HG03196 (cell line): ENCODE data around the gene SHOX.
"Not testable (repeated sequence)": the region's sequence is repeated elsewhere in the genome, so short reads cannot be mapped to it uniquely, and the experiment has no call there.

Experiments
- ATAC-seq: cut with Tn5 transposase; IDR thresholded peaks from one replicate; pipeline ENCODE4 v1.9.1; 2021; ENCODE audit not compliant: unreplicated experiment

The SHOX gene

GRCh38 chrX:621705-622503, 8.7 kb upstream of the SHOX start:
- ATAC-seq, result no peak

GRCh38 chrX:622802-623201, 7.8 kb upstream of the SHOX start:
- ATAC-seq, result not testable (repeated sequence)

GRCh38 chrX:623268-623598, 7.4 kb upstream of the SHOX start:
- no peak for ATAC-seq

GRCh38 chrX:623599-624315, 6.8 kb upstream of the SHOX start:
- ATAC-seq, result no peak

- no peak for ATAC-seq
Observed at GRCh38 chrX:625137-625691, 5.4 kb upstream of the SHOX start.

- ATAC-seq, result not testable (repeated sequence)
Observed at GRCh38 chrX:626047-626446, 4.5 kb upstream of the SHOX start.

GRCh38 chrX:626745-627509, 3.7 kb upstream of the SHOX start:
- no peak for ATAC-seq

- no peak for ATAC-seq
Observed at GRCh38 chrX:627510-627981, 3.0 kb upstream of the SHOX start.

GRCh38 chrX:627995-628394, 2.6 kb upstream of the SHOX start:
- no peak for ATAC-seq

- no peak for ATAC-seq
Observed at GRCh38 chrX:629230-630006, 1.2 kb upstream of the SHOX start.

GRCh38 chrX:630007-630611, 482 bp upstream of the SHOX start:
- ATAC-seq, result no peak

GRCh38 chrX:631802-632365, 1.3 kb downstream of the SHOX start:
- ATAC-seq, result no peak

GRCh38 chrX:632366-633042, 1.9 kb downstream of the SHOX start:
- ATAC-seq, result no peak

- ATAC-seq, result no peak
Observed at GRCh38 chrX:633043-633984, 2.7 kb downstream of the SHOX start.

GRCh38 chrX:633985-634958, 3.7 kb downstream of the SHOX start:
- no peak for ATAC-seq

GRCh38 chrX:635428-636090, 5.0 kb downstream of the SHOX start:
- ATAC-seq, result no peak
